Nephron progenitor cell (in vitro differentiated cells): ENCODE results near the gene PGPEP1.
"Not testable (repeated sequence)": the region's sequence is repeated elsewhere in the genome, so short reads cannot be mapped to it uniquely, and the experiment has no call there.

Experiments used
- DNase-seq: peaks from one replicate; pipeline ENCODE4 v3.0.0; 2021
- H3K27ac Mint-ChIP-seq: 2 replicates; pipeline ENCODE4 v1.8.0; 2021; ENCODE audit warnings: mild to moderate bottlenecking, moderate library complexity, mixed read lengths
- H3K27me3 Mint-ChIP-seq: 2 replicates; pipeline ENCODE4 v1.8.0; 2021; ENCODE audit warnings: mild to moderate bottlenecking, low read depth, mixed read lengths; ENCODE audit not compliant: poor library complexity
- H3K36me3 Mint-ChIP-seq: 2 replicates; pipeline ENCODE4 v1.8.0; 2021; ENCODE audit warnings: low read depth, mixed read lengths
- H3K4me1 Mint-ChIP-seq: 2 replicates; pipeline ENCODE4 v1.8.0; 2021; ENCODE audit warnings: mixed read lengths
- H3K4me3 Mint-ChIP-seq: 2 replicates; pipeline ENCODE4 v1.8.0; 2021; ENCODE audit warnings: mild to moderate bottlenecking, moderate library complexity, mixed read lengths
- H3K9me3 Mint-ChIP-seq: 2 replicates; pipeline ENCODE4 v1.8.0; 2021; ENCODE audit warnings: mild to moderate bottlenecking, moderate library complexity, mixed read lengths
- CTCF ChIP-seq: fragments of 200-600 bp; sonication (generic); IDR thresholded peaks from 2 replicates; pipeline ENCODE4 v1.5.0; 2021; ENCODE audit warnings: antibody characterized with exemption

Gene PGPEP1

DNA sequence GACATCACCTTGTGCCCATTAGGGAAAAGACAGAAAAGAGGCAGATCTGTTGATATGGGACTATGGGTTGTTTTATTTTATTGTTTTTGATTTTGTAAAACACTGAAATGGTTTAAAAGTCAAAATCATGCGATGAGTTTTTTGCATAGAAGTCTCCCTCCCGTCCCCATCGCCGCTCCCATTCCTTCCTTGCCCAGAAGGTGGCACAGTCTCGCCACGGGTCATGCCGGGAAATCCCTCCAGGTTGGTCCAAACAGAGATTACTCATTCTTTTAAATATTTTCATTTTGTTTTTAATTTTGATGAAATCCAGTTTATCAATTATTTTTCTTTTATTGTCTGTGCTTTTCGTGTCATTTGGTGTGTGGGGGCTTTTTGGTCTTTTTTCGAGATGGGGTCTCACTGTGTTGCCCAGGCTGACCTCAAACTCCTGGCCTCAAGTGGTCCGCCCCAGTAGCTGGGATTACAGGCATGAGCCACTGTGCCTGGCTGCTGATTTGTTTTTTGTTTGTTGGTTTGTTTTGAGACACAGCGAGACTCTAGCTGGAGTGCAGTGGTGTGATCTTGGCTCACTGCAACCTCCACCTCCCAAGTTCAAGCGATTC, 9.2 kb downstream of the PGPEP1 start:
- Mint-ChIP-seq H3K4me3 (no peak overlapping the region), H3K4me1 (peaks cover 20% of the 10 kb centered on the region), H3K36me3 (no peaks in the 10 kb centered on the region), H3K27ac (no peak overlapping the region), H3K27me3 (peaks cover 40% of the 10 kb centered on the region), H3K9me3 (no peaks in the 10 kb centered on the region)
- peak; percentile 68 for TF ChIP-seq CTCF
- DNase-seq, result peak; percentile 52

- peaks cover 2% of the 10 kb centered on the region for H3K36me3 Mint-ChIP-seq
- no peak for TF ChIP-seq CTCF
- H3K27ac Mint-ChIP-seq, result no peak overlapping the region
- no peak for DNase-seq
- H3K27me3 Mint-ChIP-seq, result peaks cover 32% of the 10 kb centered on the region
- no peak overlapping the region for H3K4me3 Mint-ChIP-seq
- H3K9me3 Mint-ChIP-seq, result no peaks in the 10 kb centered on the region
- H3K4me1 Mint-ChIP-seq, result peaks cover 14% of the 10 kb centered on the region
Observed at GRCh38 chr19:18350490-18350889, 10.1 kb downstream of the PGPEP1 start.

DNA sequence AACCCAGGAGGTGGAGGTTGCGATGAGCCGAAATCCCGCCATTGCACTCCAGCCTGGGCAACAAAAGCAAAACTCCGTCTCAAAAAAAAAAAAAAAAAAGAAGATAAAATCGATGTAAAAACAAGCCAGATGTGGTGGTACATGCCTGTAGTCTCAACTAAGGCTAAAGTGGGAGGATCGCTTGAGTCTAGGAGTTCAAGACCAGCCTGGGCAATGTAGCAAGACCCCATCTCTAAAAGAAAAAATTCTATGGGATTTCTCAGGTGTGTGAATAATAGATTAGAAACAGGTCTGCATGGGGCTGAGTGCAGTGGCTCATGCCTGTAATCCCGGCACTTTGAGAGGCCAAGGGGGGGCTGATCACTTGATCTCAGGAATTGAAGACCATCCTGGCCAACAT, 11.1 kb downstream of the PGPEP1 start:
- no peak overlapping the region for H3K27ac Mint-ChIP-seq
- no peak overlapping the region for H3K4me3 Mint-ChIP-seq
- TF ChIP-seq CTCF, result no peak
- peaks cover 6% of the 10 kb centered on the region for H3K4me1 Mint-ChIP-seq
- no peak for DNase-seq
- peaks cover 7% of the 10 kb centered on the region for H3K36me3 Mint-ChIP-seq
- H3K27me3 Mint-ChIP-seq, result peaks cover 21% of the 10 kb centered on the region
- peaks cover under 1% of the 10 kb centered on the region for H3K9me3 Mint-ChIP-seq

- TF ChIP-seq CTCF, result no peak
- no peak overlapping the region for H3K27ac Mint-ChIP-seq
- H3K36me3 Mint-ChIP-seq, result peaks cover 27% of the 10 kb centered on the region
- peaks cover 20% of the 10 kb centered on the region for H3K9me3 Mint-ChIP-seq
- no peak overlapping the region for H3K4me3 Mint-ChIP-seq
- H3K4me1 Mint-ChIP-seq, result no peaks in the 10 kb centered on the region
- H3K27me3 Mint-ChIP-seq, result peaks cover 9% of the 10 kb centered on the region
- DNase-seq, result no peak
Observed at GRCh38 chr19:18353378-18354005, 13.1 kb downstream of the PGPEP1 start.

DNA sequence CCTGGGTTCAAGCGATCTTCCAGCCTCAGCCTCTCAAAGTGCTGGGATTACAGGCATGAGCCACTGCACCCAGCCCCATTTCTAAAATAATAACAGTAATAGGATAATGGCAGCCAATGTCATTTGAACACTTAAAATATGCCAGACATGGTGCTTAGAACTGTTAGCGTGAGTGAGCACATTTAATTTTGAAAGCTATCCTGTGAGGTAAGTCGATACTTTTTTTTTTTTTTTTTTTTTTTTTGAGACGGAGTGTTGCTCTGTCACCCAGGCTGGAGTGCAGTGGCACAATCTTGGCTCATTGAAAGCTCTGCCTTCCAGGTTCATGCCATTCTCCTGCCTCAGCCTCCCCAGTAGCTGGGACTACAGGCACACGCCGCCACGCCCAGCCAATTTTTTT, 14.3 kb downstream of the PGPEP1 start:
- not testable (repeated sequence) for DNase-seq, H3K27ac Mint-ChIP-seq, H3K4me1 Mint-ChIP-seq, H3K27me3 Mint-ChIP-seq, H3K4me3 Mint-ChIP-seq
- Mint-ChIP-seq H3K9me3 (peaks cover 25% of the 10 kb centered on the region), H3K36me3 (peaks cover 38% of the 10 kb centered on the region)

DNA sequence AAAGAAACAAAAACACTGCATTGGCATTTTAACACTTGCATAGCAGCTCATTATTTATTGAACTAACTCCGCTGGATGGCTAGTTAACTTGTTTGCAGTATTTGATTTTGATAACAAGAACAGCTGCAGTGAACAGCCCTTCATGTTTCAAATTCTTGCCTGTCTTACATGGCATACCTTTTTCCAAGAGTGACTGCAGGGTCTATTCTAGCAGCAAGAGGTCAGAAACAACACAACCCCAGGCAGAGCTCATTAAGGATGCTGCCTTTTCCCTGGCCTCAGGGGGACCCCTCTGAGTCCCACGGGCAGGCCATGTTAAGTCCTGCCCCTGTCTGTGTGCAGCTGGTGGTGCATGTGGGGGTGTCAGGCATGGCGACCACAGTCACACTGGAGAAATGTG, 16.6 kb downstream of the PGPEP1 start:
- Mint-ChIP-seq H3K4me3 (no peak overlapping the region), H3K9me3 (peaks cover 28% of the 10 kb centered on the region), H3K27me3 (no peaks in the 10 kb centered on the region), H3K27ac (no peak overlapping the region), H3K36me3 (peaks cover 47% of the 10 kb centered on the region), H3K4me1 (no peaks in the 10 kb centered on the region)
- DNase-seq, result no peak
- TF ChIP-seq CTCF, result no peak
